ENCODE data around the gene ENTPD2.
"Not testable (repeated sequence)": the region's sequence is repeated elsewhere in the genome, so short reads cannot be mapped to it uniquely, and the experiment has no call there.

ENTPD2 gene

DNA sequence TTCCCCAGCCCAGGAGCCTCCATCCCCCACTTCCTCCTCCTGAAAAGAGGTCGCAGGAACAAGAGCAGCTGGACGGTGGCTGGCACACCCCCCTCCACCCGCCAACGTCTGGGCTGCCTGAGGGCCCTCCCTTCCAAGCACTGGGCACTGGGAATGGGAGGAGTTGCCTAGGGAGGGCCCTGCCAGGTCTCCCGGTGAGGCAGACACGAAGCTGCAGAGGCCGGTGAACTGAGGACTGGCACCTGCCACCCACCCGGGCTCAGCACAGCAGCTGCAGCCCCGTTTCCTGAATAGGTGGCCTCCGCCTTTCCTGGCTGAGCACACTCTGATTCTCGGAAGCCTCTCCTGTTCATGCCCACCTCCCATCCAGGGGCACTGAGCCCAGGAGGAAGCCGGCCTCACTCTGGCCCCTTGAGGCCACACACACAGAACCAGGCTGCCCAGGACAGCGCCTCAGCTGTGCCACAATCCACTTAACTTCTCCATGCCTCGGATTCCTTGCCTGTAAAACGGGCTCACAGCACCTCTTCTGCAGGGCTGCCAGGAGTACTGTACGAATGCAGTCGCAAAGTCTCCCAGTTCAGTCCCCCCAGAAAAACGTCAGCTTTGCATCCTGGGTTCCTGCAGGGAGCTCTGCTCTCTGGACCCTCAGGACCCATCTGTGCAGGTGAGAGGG, 9.2 kb downstream of the ENTPD2 start:
- no peak for DNase-seq

GRCh38 chr9:137044037-137044436, 9.8 kb downstream of the ENTPD2 start:
- no peak for DNase-seq

DNA sequence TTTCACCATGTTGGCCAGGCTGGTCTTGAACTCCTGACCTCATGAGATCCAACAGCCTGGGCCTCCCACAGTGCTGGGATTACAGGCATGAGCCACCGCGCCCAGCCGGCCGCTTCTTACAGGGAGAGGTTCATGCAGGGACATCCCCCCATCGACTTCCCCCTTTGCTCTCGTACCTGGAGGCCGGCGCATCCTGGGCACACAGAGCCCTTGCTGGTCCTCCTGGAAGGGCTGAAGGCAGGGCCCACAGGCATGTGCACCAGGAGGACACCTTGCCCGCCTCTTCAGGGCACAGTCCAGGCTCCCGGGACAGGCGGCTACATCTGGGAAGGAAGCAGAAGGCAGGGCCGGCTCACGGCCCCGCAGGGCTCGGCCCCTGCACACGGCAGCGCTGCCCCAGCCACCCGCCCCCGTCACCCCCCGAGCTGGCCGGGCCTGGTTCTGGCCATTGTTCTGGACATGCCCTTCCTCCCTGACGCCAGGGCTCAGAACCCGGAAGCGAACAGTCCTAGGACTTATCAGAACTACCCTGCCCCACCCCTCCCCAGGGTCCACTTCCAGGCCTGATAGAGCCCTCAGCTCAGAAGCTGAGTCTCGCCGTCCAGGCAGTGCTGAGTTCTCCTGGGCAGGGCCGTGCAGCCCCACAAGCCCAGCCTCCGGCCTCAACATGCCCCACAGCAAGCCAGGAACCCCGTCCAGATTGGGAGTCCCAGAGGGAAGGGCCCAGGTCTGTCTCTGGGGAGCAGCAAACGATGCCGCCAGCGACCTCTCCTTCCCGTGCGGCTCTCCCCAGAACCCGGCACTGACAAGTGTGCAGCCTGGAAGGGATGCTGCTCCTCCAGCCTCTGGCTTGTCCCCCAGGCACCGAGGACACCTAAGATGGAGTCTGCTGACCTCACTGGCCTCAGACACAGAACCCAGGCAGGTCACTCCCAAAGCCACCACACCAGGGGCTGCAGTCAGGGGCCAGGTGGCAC, 10.8 kb downstream of the ENTPD2 start:
- DNase-seq = no peak

GRCh38 chr9:137041124-137041523, 12.7 kb downstream of the ENTPD2 start:
- no peak for DNase-seq

DNA sequence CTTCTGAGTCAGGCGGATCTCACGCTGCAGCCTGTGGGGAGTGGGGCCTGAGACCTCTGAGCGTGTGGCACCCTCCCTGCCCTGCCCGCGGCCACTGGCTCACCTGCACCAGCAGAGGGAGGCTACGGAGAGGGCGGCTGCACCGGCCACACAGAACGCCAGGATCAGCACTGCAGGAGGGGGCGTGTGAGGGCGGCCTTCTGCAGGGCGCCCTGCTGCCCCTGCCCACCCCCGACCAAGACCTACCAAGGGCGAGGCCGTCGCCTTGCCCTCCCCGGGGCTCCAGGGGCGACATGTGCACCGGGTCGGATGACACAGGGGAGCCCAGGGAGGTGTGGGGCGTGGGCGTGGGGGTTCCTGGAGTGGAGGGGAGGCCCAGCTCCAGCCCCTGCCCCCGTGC, 13.3 kb downstream of the ENTPD2 start:
- no peak for DNase-seq

- DNase-seq = no peak
These were observed 14.1 kb downstream of the ENTPD2 start for GRCh38 chr9:137039611-137040366.

DNA sequence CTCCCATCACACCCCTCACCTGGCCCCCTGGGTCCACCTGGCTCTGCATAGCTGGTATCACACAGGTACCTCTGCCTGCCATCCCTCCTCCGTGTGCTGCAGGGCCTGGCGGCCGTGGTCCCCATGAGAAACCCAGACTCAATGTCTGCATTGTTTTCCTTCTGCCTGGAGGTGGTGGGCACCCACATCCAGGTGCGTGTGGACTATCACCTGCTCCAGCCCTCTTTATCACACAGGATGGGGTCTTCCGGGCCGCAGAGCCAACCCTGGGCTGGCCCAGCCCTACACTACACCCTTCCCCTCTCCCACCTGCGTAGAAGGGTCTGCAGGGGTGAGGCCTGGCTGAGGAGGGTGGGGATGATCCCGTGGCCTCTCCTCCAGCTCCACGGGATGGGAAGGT, 14.9 kb downstream of the ENTPD2 start:
- no peak for DNase-seq

- DNase-seq = no peak
These were observed 16.4 kb downstream of the ENTPD2 start for GRCh38 chr9:137037483-137037882.

- no peak for DNase-seq
These were observed 16.8 kb downstream of the ENTPD2 start for GRCh38 chr9:137037035-137037434.

GRCh38 chr9:137035937-137036336, 17.9 kb downstream of the ENTPD2 start:
- DNase-seq = no peak

GRCh38 chr9:137035507-137035834, 18.4 kb downstream of the ENTPD2 start:
- no peak for DNase-seq

- peak; percentile 43 for DNase-seq
These were observed 19.0 kb downstream of the ENTPD2 start for GRCh38 chr9:137034709-137035506.

- DNase-seq = no peak
These were observed 19.7 kb downstream of the ENTPD2 start for GRCh38 chr9:137034039-137034708.

DNA sequence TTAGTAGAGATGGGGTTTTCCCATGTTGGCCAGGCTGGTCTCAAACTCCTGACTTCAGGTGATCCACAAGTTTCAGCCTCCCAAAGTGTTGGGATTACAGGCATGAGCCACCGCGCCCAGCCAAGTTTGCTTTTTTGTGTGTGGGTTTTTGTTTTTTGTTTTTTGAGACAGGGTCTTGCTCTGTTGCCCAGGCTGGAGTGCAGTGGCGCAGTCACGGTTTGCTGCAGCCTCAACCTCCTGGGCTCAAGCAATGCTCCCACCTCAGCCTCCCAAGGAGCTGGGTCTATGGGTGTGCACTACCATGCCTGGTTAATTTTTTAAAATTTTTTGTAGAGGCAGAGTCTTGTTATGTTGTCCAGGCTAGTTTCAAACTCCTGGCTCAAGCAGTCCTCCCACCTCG, 20.4 kb downstream of the ENTPD2 start:
- DNase-seq = not testable (repeated sequence)

- DNase-seq = no peak
These were observed 21.0 kb downstream of the ENTPD2 start for GRCh38 chr9:137032858-137033257.

DNA sequence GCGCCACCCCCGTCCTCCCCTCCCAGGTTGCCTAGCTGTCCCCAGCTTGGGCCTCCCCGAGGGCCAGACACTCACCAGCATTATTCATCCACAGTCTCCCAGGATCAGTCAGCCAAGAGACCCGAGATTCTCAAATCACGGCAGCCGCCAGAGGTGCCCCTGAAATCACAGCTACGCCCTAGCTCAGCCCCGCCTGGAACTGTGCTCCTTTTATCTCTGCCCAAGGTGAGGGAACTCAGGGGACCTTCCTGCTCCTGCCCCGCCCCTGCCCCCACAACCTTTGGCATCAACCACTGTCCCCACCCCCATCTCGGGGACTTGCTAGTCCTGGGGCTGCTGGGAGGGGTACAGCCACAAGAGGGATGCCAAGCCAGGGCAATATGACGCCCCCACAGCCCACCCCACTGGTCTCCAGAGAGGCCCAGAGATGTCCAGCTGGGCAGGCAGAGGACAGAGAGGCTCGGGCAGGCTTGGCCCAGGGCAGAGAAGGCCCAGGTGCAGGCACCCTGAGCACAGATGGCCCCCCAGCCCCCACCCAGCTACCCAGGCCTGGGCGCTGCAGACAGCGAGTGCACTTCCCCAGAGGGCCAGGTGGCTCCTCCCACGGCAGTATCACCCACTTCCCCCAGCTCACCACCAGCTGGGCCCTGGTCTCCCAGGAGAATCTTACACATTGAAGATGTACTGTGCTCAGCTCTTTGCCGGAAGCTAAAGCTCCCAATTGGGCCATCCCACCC, 21.8 kb downstream of the ENTPD2 start, which contains the start of gene FUT7:
FUT7 (minus strand) TSS at position 185 of the 737 bp plus-strand sequence; CDS start at position 88, 97 bp downstream.
- no peak for DNase-seq

- DNase-seq = no peak
These were observed 23.0 kb downstream of the ENTPD2 start for GRCh38 chr9:137030538-137031527.

- DNase-seq = no peak
These were observed 23.9 kb downstream of the ENTPD2 start for GRCh38 chr9:137030006-137030405.

DNA sequence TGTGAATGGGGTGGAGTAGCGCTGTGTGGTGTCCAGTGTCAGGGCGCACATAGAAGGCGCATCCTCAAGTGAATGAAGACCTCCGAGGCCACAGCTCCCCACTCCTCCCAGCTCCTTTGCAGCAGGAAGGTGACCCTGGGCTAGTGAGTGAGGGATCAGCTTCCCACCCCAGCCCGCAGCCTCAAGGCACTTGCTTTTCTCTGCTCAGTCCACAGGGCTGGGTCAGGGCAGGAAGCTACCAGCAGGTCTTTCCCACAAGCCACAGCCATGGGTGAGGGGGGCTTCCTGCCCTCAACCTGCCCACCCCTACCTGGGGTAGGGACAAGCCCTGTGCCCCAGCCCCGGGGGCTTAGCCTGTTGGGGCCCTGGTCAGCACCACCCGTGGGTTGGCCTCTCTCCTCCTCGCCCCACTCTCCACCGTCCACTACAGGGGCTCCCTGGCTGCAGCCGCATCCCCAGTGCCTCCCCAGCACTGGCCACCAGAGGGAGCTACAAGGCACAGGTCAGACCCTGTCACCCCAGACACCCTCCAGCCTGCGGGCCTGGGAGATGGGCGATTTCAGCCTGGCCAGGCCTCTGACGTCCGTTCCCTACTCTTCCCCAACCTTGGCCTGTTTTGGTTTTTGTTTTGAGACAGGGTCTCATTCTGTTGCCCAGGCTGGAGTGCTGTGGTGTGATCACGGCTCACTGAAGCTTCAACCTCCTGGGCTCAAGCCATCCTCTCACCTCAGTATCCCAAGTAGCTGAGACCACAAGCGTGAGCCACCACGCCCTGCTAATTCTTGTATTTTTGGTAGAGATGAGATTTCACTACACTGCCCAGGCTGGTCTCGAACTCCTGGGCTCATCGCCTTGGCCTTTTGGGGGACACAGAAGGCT, 24.6 kb downstream of the ENTPD2 start:
- DNase-seq = no peak

Data from NCI-H446 treated with DMSO at 0.1 percent for 48 hours (cell line).